Lower leg skin (tissue), 3 donors: ENCODE results near the gene LYST.

Experiments used
- CTCF ChIP-seq, 3 donors: fragments of 450-650 bp; IDR thresholded peaks; one replicate each; pipeline ENCODE4 v1.5.1; 2016; ENCODE audit warnings: antibody characterized with exemption in 3 of 3, mild to moderate bottlenecking in 3 of 3, moderate library complexity in 2 of 3
- POLR2A ChIP-seq, 2 donors: fragments of 450-650 bp; IDR thresholded peaks; one replicate each; pipeline ENCODE4 v1.6.1; 2016 to 2017; ENCODE audit warnings: antibody characterized with exemption in 2 of 2, mild to moderate bottlenecking in 1 of 2, moderate library complexity in 1 of 2

- TF ChIP-seq CTCF (IDR thresholded peaks at IDR 0.05), result no peak
- TF ChIP-seq POLR2A (IDR thresholded peaks at IDR 0.05), result no peak
Observed at GRCh38 chr1:235843461-235843961, 23.2 kb downstream of the LYST start.
